Keratinocyte (primary cell): ENCODE measurements around the gene TMEM132D. TPM values are rescaled to one million over a fixed set of nuclear protein-coding genes. Genes with fewer than 3 reads are reported as not detected.

Source experiments
- DNase-seq: peaks from one replicate; pipeline ENCODE4 v3.0.0-alpha.2; 2011; ENCODE audit warnings: low read depth, missing footprints, low spot score
- FAIRE-seq: peaks from 2 replicates; lab custom pipeline; 2011; peaks lifted over from hg19 to GRCh38; lab: Jason Lieb, UNC
- H2AFZ ChIP-seq: 2 replicates; pipeline ENCODE4 v1.6.0; 2012; ENCODE audit warnings: low read length, control low read depth, inconsistent platforms; ENCODE audit not compliant: control insufficient read depth
- H3K27ac ChIP-seq: 2 replicates; pipeline ENCODE4 v1.5.1; 2011; ENCODE audit warnings: low read length; ENCODE audit not compliant: control insufficient read depth, insufficient read depth
- H3K27me3 ChIP-seq: 3 replicates; pipeline ENCODE4 v1.6.0; 2011; ENCODE audit warnings: low read length; ENCODE audit not compliant: control insufficient read depth, insufficient read depth; ENCODE audit errors: extremely low read depth
- H3K36me3 ChIP-seq, 2 experiments: 2 replicates in 1 of 2; 3 replicates in 1 of 2; pipeline ENCODE4 v1.5.1; 2011; ENCODE audit warnings: low read length in 2 of 2, mild to moderate bottlenecking in 1 of 2; ENCODE audit not compliant: control insufficient read depth in 2 of 2, insufficient read depth in 2 of 2; ENCODE audit errors: extremely low read depth in 1 of 2
- H3K4me1 ChIP-seq: 3 replicates; pipeline ENCODE4 v1.5.1; 2011; ENCODE audit warnings: low read length; ENCODE audit not compliant: control insufficient read depth, insufficient read depth; ENCODE audit errors: extremely low read depth
- H3K4me2 ChIP-seq: 3 replicates; pipeline ENCODE4 v1.6.0; 2011; ENCODE audit warnings: low read depth, low read length; ENCODE audit not compliant: control insufficient read depth, insufficient read depth; ENCODE audit errors: extremely low read depth
- H3K4me3 ChIP-seq, 3 experiments: fragments of 200-600 bp in 1 of 3; sonication (generic) in 1 of 3; 2 replicates in 2 of 3; 3 replicates in 1 of 3; pipeline ENCODE4 v1.5.1; 2011 to 2016; ENCODE audit warnings: low read length in 3 of 3, mild to moderate bottlenecking in 3 of 3, control low read depth in 2 of 3, inconsistent platforms in 1 of 3, low read depth in 1 of 3, mixed read lengths in 1 of 3, mixed run types in 1 of 3, moderate library complexity in 1 of 3; ENCODE audit not compliant: control insufficient read depth in 2 of 3, insufficient read depth in 2 of 3; ENCODE audit errors: extremely low read depth in 1 of 3
- H3K79me2 ChIP-seq: 2 replicates; pipeline ENCODE4 v1.6.0; 2012; ENCODE audit warnings: low read length; ENCODE audit not compliant: control insufficient read depth, insufficient read depth
- H3K9ac ChIP-seq: 3 replicates; pipeline ENCODE4 v1.6.0; 2011; ENCODE audit warnings: low read length; ENCODE audit not compliant: control insufficient read depth, insufficient read depth; ENCODE audit errors: extremely low read depth
- H3K9me1 ChIP-seq: 3 replicates; pipeline ENCODE4 v1.6.0; 2011; ENCODE audit warnings: low read length; ENCODE audit not compliant: control insufficient read depth, insufficient read depth; ENCODE audit errors: extremely low read depth
- H3K9me3 ChIP-seq: 2 replicates; pipeline ENCODE4 v1.5.1; 2012; ENCODE audit warnings: low read depth, low read length; ENCODE audit not compliant: control insufficient read depth
- H4K20me1 ChIP-seq: 3 replicates; pipeline ENCODE4 v1.6.0; 2011; ENCODE audit warnings: low read length; ENCODE audit not compliant: control insufficient read depth, insufficient read depth; ENCODE audit errors: extremely low read depth
- EZH2 ChIP-seq: IDR thresholded peaks from one replicate; pipeline ENCODE4 v1.6.1; 2012; ENCODE audit warnings: inconsistent platforms, mild to moderate bottlenecking, low read length, moderate library complexity
- dilution Hi-C: fragments of 300-500 bp; cut with MboI; formaldehyde crosslinking; loops from one replicate; pipeline ENCODE4 v1.7.0; 2020; ENCODE audit warnings: low sequenced_read_pairs; ENCODE audit not compliant: extremely low pct_ligation_motif_present
- polyA plus RNA-seq, 5 experiments: library from polyadenylated mRNA; depleted of rRNA in 3 of 5; stranded (reverse) in 3 of 5; stranded (forward) in 1 of 5; unstranded in 1 of 5; fragments of >200 nt; gene quantifications; 1 replicate in 1 of 5; 2 replicates in 3 of 5; 3 replicates in 1 of 5; pipeline versions ENCODE4 v1.2.1 to v1.2.3, GENCODE V29; 2011 to 2012; ENCODE audit warnings: missing spikeins in 2 of 5, low read depth in 1 of 5, low replicate concordance in 1 of 5
- TF ChIP-seq, protein P1 (sequence below), 3 experiments: IDR thresholded peaks in 1 of 3; conservative IDR thresholded peaks in 1 of 3; optimal IDR thresholded peaks in 1 of 3; 2 replicates in 2 of 3; 3 replicates in 1 of 3; pipeline versions ENCODE3 to v1.5.1; 2011; ENCODE audit warnings: low read length in 3 of 3, mild to moderate bottlenecking in 3 of 3, moderate library complexity in 2 of 3, control low read depth in 1 of 3, inconsistent platforms in 1 of 3; ENCODE audit not compliant: insufficient read depth in 2 of 3; ENCODE audit errors: extremely low read depth in 1 of 3

TMEM132D gene
- polyA plus RNA-seq, 1 donor (not counting 4 experiments of a cell fraction or from before 2014, with no cell fraction given): not detected

DNA sequence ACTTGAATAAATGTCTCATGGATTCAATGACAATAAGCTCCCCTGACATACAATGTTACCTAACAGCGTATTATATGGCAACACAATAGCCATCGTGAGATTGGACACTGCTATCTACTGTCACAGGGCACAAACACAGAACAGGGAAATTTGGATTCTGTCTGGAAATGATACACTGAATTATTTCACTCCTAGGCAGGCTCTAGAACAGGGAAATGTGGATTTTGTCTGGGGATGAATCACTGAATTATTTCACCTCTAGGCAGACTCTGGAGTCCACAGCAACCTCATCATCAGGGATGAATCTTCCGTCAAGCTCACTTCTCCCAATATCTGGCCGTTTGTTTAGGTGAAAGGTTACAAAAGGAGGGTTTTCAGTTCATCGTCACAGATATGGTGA, 288.8 kb downstream of the TMEM132D start:
- H3K4me1 ChIP-seq: no peaks in the 10 kb centered on the region
- H3K27ac ChIP-seq: no peak overlapping the region
- no peaks in the 10 kb centered on the region for H3K27me3 ChIP-seq
- no peak for DNase-seq
- no peak for FAIRE-seq
- no peaks in the 10 kb centered on the region for H3K9me1 ChIP-seq
- H3K4me2 ChIP-seq: no peak overlapping the region
- no peak overlapping the region for H3K9ac ChIP-seq
- TF ChIP-seq EZH2: no peak
- TF ChIP-seq, protein P1, sequence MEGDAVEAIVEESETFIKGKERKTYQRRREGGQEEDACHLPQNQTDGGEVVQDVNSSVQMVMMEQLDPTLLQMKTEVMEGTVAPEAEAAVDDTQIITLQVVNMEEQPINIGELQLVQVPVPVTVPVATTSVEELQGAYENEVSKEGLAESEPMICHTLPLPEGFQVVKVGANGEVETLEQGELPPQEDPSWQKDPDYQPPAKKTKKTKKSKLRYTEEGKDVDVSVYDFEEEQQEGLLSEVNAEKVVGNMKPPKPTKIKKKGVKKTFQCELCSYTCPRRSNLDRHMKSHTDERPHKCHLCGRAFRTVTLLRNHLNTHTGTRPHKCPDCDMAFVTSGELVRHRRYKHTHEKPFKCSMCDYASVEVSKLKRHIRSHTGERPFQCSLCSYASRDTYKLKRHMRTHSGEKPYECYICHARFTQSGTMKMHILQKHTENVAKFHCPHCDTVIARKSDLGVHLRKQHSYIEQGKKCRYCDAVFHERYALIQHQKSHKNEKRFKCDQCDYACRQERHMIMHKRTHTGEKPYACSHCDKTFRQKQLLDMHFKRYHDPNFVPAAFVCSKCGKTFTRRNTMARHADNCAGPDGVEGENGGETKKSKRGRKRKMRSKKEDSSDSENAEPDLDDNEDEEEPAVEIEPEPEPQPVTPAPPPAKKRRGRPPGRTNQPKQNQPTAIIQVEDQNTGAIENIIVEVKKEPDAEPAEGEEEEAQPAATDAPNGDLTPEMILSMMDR (optimal IDR thresholded peaks at IDR 0.05 in 1 of 3, IDR thresholded peaks at IDR 0.05 in 1 of 3, conservative IDR thresholded peaks at IDR 0.05 in 1 of 3; ENCODE audit: extremely low read depth in 1 of 3, insufficient read depth in 2 of 3, low read length in 3 of 3): no peak
- H3K79me2 ChIP-seq: no peaks in the 10 kb centered on the region
- no peak overlapping the region for H3K4me3 ChIP-seq
- H3K36me3 ChIP-seq: no peaks in the 10 kb centered on the region
- no peak overlapping the region for H2AFZ ChIP-seq
- dilution Hi-C loops: no loop called here
- H4K20me1 ChIP-seq: no peaks in the 10 kb centered on the region
- no peaks in the 10 kb centered on the region for H3K9me3 ChIP-seq

DNA sequence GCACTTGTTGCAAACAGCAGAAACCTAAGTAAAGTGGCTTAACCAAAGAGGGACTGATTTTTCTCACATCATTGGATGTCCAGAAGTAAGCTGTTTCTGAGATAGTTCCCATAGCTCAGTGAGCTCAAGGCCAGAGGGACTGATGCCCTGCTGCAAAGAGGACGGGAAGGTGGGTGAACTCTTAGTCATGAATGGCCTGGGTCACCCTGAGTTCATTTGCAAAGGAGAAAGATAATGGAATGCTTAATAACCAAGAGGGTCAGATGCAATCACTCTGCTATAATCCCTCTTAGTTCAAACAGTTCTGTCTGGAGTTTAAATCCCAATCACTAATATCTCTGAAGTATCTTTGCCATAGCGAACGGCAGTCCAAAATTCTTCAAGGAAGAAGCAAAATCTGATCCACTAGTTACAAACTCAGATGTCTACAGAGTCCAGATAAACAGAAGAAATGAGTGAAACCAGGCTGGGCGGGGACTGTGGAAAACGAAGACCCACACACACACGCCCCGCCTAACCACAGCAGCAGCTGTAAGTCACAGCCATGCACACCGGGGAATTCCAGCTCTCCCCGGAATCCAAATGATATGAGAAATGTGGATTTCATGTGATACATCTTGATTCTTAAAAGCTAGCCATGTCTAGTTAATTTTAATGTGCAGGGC, 289.5 kb downstream of the TMEM132D start:
- Histone ChIP-seq H3K9me1 (no peaks in the 10 kb centered on the region), H2AFZ (no peak overlapping the region), H3K9ac (no peak overlapping the region), H3K9me3 (peaks cover 3% of the 10 kb centered on the region), H3K27ac (no peak overlapping the region), H4K20me1 (no peaks in the 10 kb centered on the region), H3K4me1 (no peaks in the 10 kb centered on the region), H3K36me3 (no peaks in the 10 kb centered on the region), H3K27me3 (no peaks in the 10 kb centered on the region), H3K4me3 (no peak overlapping the region), H3K4me2 (no peak overlapping the region), H3K79me2 (no peaks in the 10 kb centered on the region)
- TF ChIP-seq EZH2: no peak
- TF ChIP-seq, protein P1 (optimal IDR thresholded peaks at IDR 0.05 in 1 of 3, IDR thresholded peaks at IDR 0.05 in 1 of 3, conservative IDR thresholded peaks at IDR 0.05 in 1 of 3; ENCODE audit: extremely low read depth in 1 of 3, insufficient read depth in 2 of 3, low read length in 3 of 3): no peak
- dilution Hi-C loops: no loop called here
- DNase-seq (no peak), FAIRE-seq (no peak)
